NB4 (cell line): ENCODE measurements around the gene ASIP.
"Not testable (repeated sequence)": the region's sequence is repeated elsewhere in the genome, so short reads cannot be mapped to it uniquely, and the experiment has no call there.

Experiments used
- DNase-seq: peaks from one replicate; pipeline ENCODE4 v3.0.0; 2010; ENCODE audit warnings: low read depth
- H3K4me3 ChIP-seq: one replicate; pipeline ENCODE4 v1.5.1; 2011; ENCODE audit warnings: mild to moderate bottlenecking, low read depth, low read length, moderate library complexity
- MAX ChIP-seq: IDR thresholded peaks from 2 replicates; pipeline ENCODE4 v1.6.1; 2011; ENCODE audit warnings: low read depth, low read length
- MYC ChIP-seq: IDR thresholded peaks from 2 replicates; pipeline ENCODE4 v1.6.1; 2011; ENCODE audit warnings: low read depth, low read length
- POLR2A ChIP-seq: IDR thresholded peaks from 2 replicates; pipeline ENCODE4 v1.6.1; 2011; ENCODE audit warnings: mild to moderate bottlenecking; ENCODE audit not compliant: insufficient read length; ENCODE audit errors: extremely low read depth
- TF ChIP-seq, protein P1 (sequence below): IDR thresholded peaks from one replicate; pipeline ENCODE4 v1.5.1; 2012; ENCODE audit warnings: low read depth, low read length

ASIP gene

DNA sequence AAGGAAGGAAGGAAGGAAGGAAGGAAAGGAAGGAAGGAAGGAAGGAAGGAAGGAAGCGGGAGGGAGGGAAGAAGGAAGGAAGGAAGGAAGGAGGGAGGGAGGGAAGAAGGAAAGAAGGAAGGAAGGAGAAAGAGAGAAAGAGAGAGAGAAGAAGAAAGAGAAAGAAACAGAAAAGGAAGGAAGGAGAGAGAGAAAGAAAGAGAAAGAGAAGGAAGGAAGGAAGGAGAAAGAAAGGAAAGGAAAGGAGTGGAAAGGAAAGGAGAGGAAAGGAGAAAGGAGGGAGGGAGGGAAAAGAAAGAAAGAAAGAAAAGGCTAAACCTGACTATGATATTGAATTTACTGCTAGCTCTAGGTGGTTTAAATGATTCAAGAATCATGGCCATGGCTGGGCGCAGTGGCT is 5.3 kb upstream of the ASIP start:
- TF ChIP-seq MYC (no peak), POLR2A (no peak), MAX (no peak)
- TF ChIP-seq, protein P1, sequence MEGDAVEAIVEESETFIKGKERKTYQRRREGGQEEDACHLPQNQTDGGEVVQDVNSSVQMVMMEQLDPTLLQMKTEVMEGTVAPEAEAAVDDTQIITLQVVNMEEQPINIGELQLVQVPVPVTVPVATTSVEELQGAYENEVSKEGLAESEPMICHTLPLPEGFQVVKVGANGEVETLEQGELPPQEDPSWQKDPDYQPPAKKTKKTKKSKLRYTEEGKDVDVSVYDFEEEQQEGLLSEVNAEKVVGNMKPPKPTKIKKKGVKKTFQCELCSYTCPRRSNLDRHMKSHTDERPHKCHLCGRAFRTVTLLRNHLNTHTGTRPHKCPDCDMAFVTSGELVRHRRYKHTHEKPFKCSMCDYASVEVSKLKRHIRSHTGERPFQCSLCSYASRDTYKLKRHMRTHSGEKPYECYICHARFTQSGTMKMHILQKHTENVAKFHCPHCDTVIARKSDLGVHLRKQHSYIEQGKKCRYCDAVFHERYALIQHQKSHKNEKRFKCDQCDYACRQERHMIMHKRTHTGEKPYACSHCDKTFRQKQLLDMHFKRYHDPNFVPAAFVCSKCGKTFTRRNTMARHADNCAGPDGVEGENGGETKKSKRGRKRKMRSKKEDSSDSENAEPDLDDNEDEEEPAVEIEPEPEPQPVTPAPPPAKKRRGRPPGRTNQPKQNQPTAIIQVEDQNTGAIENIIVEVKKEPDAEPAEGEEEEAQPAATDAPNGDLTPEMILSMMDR: no peak

DNA sequence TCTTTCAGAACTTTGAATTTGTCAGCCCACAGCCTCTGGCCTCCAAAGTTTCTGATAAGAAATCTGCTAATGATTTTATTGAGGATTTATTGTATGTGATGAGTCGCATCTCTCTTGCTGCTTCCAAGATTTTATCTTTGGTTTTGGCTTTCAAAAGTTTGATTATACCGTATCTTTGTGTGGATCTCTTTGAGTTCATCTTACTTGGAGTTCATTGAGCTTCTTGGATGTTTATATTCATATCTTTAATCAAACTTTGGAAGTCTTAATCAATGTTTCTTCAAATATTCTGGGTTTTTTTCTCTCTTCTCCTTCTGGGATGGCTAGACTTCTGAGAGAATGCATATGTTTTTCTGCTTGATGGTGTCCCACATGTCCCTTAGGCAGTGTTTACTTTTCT is 3.3 kb upstream of the ASIP start:
- no peak overlapping the region for H3K4me3 ChIP-seq
- TF ChIP-seq MYC: no peak
- TF ChIP-seq MAX: no peak
- TF ChIP-seq, protein P1: no peak
- no peak for TF ChIP-seq POLR2A
- DNase-seq: no peak

More for the DNA sequence above, 5.3 kb upstream of the ASIP start:
- no peak for DNase-seq
- no peak overlapping the region for H3K4me3 ChIP-seq

GRCh38 chr20:34240121-34240520 is 1.1 kb upstream of the ASIP start:
- DNase-seq: no peak
- TF ChIP-seq MYC: no peak
- TF ChIP-seq POLR2A: no peak
- TF ChIP-seq, protein P1: no peak
- no peak for TF ChIP-seq MAX
- no peak overlapping the region for H3K4me3 ChIP-seq

DNA sequence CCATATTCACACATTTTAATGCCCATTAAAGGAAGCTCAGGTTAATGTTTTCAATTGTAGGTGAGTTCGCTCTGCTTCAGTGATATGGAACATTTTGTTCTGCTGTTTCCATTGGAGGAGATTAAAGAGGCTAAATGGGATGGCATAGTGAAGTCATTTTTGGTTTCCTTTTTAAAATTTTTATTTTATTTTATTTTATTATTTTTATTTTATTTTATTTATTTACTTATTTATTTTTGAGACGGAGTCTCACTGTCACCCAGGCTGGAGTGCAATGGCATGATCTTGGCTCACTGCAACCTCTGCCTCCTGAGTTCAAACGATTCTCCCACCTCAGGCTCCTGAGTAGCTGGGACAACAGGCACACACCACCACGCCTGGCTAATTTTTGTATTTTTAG is 792 bp downstream of the ASIP start:
- not testable (repeated sequence) for H3K4me3 ChIP-seq, DNase-seq

DNA sequence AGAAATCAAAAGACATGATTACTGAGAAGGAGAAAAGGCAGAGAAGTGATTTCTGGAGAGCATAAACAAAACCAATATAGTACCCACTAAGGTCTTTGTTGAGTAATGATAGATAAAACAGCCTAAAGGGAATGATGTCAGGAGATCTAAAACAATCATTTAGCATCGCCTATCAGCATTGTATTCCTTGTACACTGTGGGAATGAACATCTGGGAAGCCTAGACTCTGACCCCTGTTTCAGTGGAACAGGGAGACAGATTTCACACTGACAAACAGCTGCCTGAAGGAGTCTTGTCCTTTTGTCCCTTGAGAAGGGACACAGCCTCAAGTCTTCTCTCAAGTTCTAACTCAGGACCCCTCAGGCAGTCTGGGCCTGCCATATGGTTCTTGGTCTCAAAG is 1.7 kb downstream of the ASIP start:
- H3K4me3 ChIP-seq: no peak overlapping the region
- DNase-seq: no peak
- TF ChIP-seq POLR2A (no peak), MAX (no peak), MYC (no peak)
- TF ChIP-seq, protein P1: no peak

DNA sequence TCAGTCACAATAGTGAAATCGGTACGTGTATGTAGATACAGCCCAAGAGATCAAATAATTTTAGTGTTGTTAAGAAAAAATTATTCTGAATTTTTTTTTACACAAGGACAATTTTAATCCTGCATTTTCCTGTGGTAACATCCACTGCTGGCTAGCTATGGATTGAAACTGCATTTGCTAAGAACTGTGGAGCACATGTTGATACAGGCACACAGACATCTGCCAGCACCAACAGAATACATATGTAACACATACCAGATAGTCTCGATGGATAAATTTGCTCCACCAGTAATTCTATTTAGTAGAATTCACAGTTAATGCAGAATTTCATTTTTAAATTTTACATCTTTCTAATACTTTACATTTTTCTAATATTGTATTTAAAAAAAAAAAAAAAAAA is 2.2 kb downstream of the ASIP start:
- H3K4me3 ChIP-seq: no peak overlapping the region
- no peak for DNase-seq
- TF ChIP-seq POLR2A (no peak), MAX (no peak), MYC (no peak)
- TF ChIP-seq, protein P1: no peak
